Activated CD8-positive, alpha-beta memory T cell treated with anti-CD3 and anti-CD28 coated beads for 36 hours (primary cell): ENCODE measurements around the gene C4orf36. TPM values are rescaled to one million over a fixed set of nuclear protein-coding genes. Genes with fewer than 3 reads are reported as not detected.
"Not testable (repeated sequence)": the region's sequence is repeated elsewhere in the genome, so short reads cannot be mapped to it uniquely, and the experiment has no call there.

Source experiments
- CTCF ChIA-PET: fragments of 350-600 bp; sonication (Branson Sonifier 250); formaldehyde crosslinking; loops from one replicate; lab custom pipeline; 2021; ENCODE audit warnings: antibody characterized with exemption; lab: Charles Lee
- POLR2A ChIA-PET: fragments of 350-600 bp; sonication (Branson Sonifier 250); formaldehyde crosslinking; loops from one replicate; lab custom pipeline; 2021; ENCODE audit warnings: antibody characterized with exemption; lab: Charles Lee
- total RNA-seq, 2 experiments: library from RNA; stranded (reverse); gene quantifications; one replicate each; pipeline ENCODE4 v1.2.3, GENCODE V29; 2021

Gene C4orf36
- total RNA-seq, 2 experiments from 2014 or later, result 0.44 TPM; not detected in 1

- ChIA-PET CTCF (no interaction called here), POLR2A (no interaction called here)
Observed at GRCh38 chr4:86879641-86880040, 12.6 kb downstream of the C4orf36 start.

GRCh38 chr4:86878640-86879039 is 13.6 kb downstream of the C4orf36 start:
- ChIA-PET POLR2A (no interaction called here), CTCF (no interaction called here)

- CTCF ChIA-PET, result no interaction called here
- POLR2A ChIA-PET, result no interaction called here
Observed at GRCh38 chr4:86876894-86877685, 15.1 kb downstream of the C4orf36 start.

GRCh38 chr4:86875436-86875835 is 16.8 kb downstream of the C4orf36 start:
- POLR2A ChIA-PET, CTCF ChIA-PET: not testable (repeated sequence)

GRCh38 chr4:86872135-86872534 is 20.1 kb downstream of the C4orf36 start:
- POLR2A ChIA-PET, result no interaction called here
- CTCF ChIA-PET, result no interaction called here

- CTCF ChIA-PET, result no interaction called here
- POLR2A ChIA-PET, result no interaction called here
Observed at GRCh38 chr4:86870442-86871069, 21.7 kb downstream of the C4orf36 start.

GRCh38 chr4:86857341-86858052 is 34.7 kb downstream of the C4orf36 start:
- POLR2A ChIA-PET, result no interaction called here
- CTCF ChIA-PET, result interaction anchor here (0.7 kb wide), 1 partner anchor 24 kb away, joined by 4 read pairs; no protein-coding TSS in a partner anchor

- ChIA-PET CTCF (no interaction called here), POLR2A (no interaction called here)
Observed at GRCh38 chr4:86856896-86857295, 35.3 kb downstream of the C4orf36 start.

- ChIA-PET CTCF (no interaction called here), POLR2A (no interaction called here)
Observed at GRCh38 chr4:86855572-86855971, 36.6 kb downstream of the C4orf36 start.

- CTCF ChIA-PET, result no interaction called here
- POLR2A ChIA-PET, result no interaction called here
Observed at GRCh38 chr4:86853209-86853608, 39.0 kb downstream of the C4orf36 start.

GRCh38 chr4:86848732-86849619 is 43.2 kb downstream of the C4orf36 start, which contains the start of gene SLC10A6:
Gene SLC10A6 (minus strand): TSS chr4:86849384. CDS start chr4:86849115, 269 bp downstream.
- POLR2A ChIA-PET, result no interaction called here
- CTCF ChIA-PET, result no interaction called here

- POLR2A ChIA-PET, result no interaction called here
- CTCF ChIA-PET, result no interaction called here
Observed at GRCh38 chr4:86848136-86848535, 44.1 kb downstream of the C4orf36 start.

GRCh38 chr4:86847571-86847970 is 44.7 kb downstream of the C4orf36 start:
- POLR2A ChIA-PET, result no interaction called here
- CTCF ChIA-PET, result no interaction called here

- CTCF ChIA-PET, result no interaction called here
- POLR2A ChIA-PET, result no interaction called here
Observed at GRCh38 chr4:86846921-86847320, 45.3 kb downstream of the C4orf36 start.

- CTCF ChIA-PET, result no interaction called here
- POLR2A ChIA-PET, result no interaction called here
Observed at GRCh38 chr4:86845593-86845992, 46.6 kb downstream of the C4orf36 start.

GRCh38 chr4:86841309-86841708 is 50.9 kb downstream of the C4orf36 start:
- CTCF ChIA-PET, result no interaction called here
- POLR2A ChIA-PET, result no interaction called here

- ChIA-PET POLR2A (no interaction called here), CTCF (no interaction called here)
Observed at GRCh38 chr4:86840858-86841257, 51.4 kb downstream of the C4orf36 start.

- ChIA-PET CTCF (no interaction called here), POLR2A (no interaction called here)
Observed at GRCh38 chr4:86837691-86838503, 54.3 kb downstream of the C4orf36 start.

- CTCF ChIA-PET, result no interaction called here
Observed at GRCh38 chr4:86835677-86836076, 56.5 kb downstream of the C4orf36 start.

More at GRCh38 chr4:86835677-86836076, 56.5 kb downstream of the C4orf36 start:
- POLR2A ChIA-PET, result no interaction called here
